ENCODE measurements around the gene CDKAL1.

CDKAL1 gene

GRCh38 chr6:20684474-20684873 is 150.2 kb downstream of the CDKAL1 start:
- no peak for DNase-seq

GRCh38 chr6:20686142-20686541 is 151.9 kb downstream of the CDKAL1 start:
- DNase-seq: no peak

GRCh38 chr6:20687494-20687893 is 153.2 kb downstream of the CDKAL1 start:
- DNase-seq: no peak

- no peak for DNase-seq
Observed at GRCh38 chr6:20688710-20689500, 154.6 kb downstream of the CDKAL1 start.

GRCh38 chr6:20691185-20691584 is 156.9 kb downstream of the CDKAL1 start:
- DNase-seq: no peak

- DNase-seq: no peak
Observed at GRCh38 chr6:20692023-20692422, 157.8 kb downstream of the CDKAL1 start.

GRCh38 chr6:20693466-20694063 is 159.3 kb downstream of the CDKAL1 start:
- no peak for DNase-seq

GRCh38 chr6:20696676-20697075 is 162.4 kb downstream of the CDKAL1 start:
- no peak for DNase-seq

- DNase-seq: no peak
Observed at GRCh38 chr6:20698675-20699074, 164.4 kb downstream of the CDKAL1 start.

GRCh38 chr6:20699402-20699801 is 165.1 kb downstream of the CDKAL1 start:
- no peak for DNase-seq

- DNase-seq: no peak
Observed at GRCh38 chr6:20700375-20700774, 166.1 kb downstream of the CDKAL1 start.

- no peak for DNase-seq
Observed at GRCh38 chr6:20702366-20702765, 168.1 kb downstream of the CDKAL1 start.

- no peak for DNase-seq
Observed at GRCh38 chr6:20703049-20703448, 168.8 kb downstream of the CDKAL1 start.

- DNase-seq: no peak
Observed at GRCh38 chr6:20704325-20705025, 170.2 kb downstream of the CDKAL1 start.

GRCh38 chr6:20705741-20706140 is 171.5 kb downstream of the CDKAL1 start:
- DNase-seq: no peak

- DNase-seq: no peak
Observed at GRCh38 chr6:20706238-20706938, 172.1 kb downstream of the CDKAL1 start.

- no peak for DNase-seq
Observed at GRCh38 chr6:20706939-20707485, 172.8 kb downstream of the CDKAL1 start.

- DNase-seq: no peak
Observed at GRCh38 chr6:20707870-20708269, 173.6 kb downstream of the CDKAL1 start.

- DNase-seq: no peak
Observed at GRCh38 chr6:20708367-20709124, 174.3 kb downstream of the CDKAL1 start.

GRCh38 chr6:20709451-20709850 is 175.2 kb downstream of the CDKAL1 start:
- no peak for DNase-seq

- no peak for DNase-seq
Observed at GRCh38 chr6:20710341-20710740, 176.1 kb downstream of the CDKAL1 start.

GRCh38 chr6:20711518-20711917 is 177.3 kb downstream of the CDKAL1 start:
- DNase-seq: no peak
